Endothelial cell of umbilical vein (primary cell): ENCODE results near the gene OVCH1. TPM values are rescaled to one million over a fixed set of nuclear protein-coding genes. Genes with fewer than 3 reads are reported as not detected.

Source experiments
- BruUV-seq: library from RNA; stranded (reverse); fragments of 400-500 nt; replicated peaks from 2 replicates; lab custom pipeline; 2021; lab: Mats Ljungman, UMichigan
- CTCF ChIA-PET: fragments of 300-600, 350-600 bp; sonication (Branson Sonifier 250); formaldehyde crosslinking; loops from one replicate; lab custom pipeline; 2021; ENCODE audit warnings: antibody characterized with exemption, inconsistent platforms; lab: Charles Lee
- POLR2A ChIA-PET: fragments of 300-600, 350-600 bp; sonication (Branson Sonifier 250); formaldehyde crosslinking; loops from one replicate; lab custom pipeline; 2021; ENCODE audit warnings: antibody characterized with exemption, inconsistent platforms; lab: Charles Lee
- DNase-seq: peaks from one replicate; pipeline ENCODE4 v3.0.0-alpha.2; 2011; ENCODE audit warnings: low read depth, low spot score
- FAIRE-seq: peaks from 2 replicates; lab custom pipeline; 2011; peaks lifted over from hg19 to GRCh38; lab: Jason Lieb, UNC
- H2AFZ ChIP-seq: 2 replicates; pipeline ENCODE4 v1.6.0; 2012; ENCODE audit warnings: low read depth, low read length, control low read depth, inconsistent platforms
- H3K27ac ChIP-seq: 2 replicates; pipeline ENCODE4 v1.5.1; 2011; ENCODE audit warnings: low read depth, mild to moderate bottlenecking, control low read depth, low read length, moderate library complexity; ENCODE audit not compliant: insufficient read depth
- H3K27me3 ChIP-seq, 2 experiments: 2 replicates each; pipeline versions ENCODE4 v1.6.0 to v1.6.1; 2011; ENCODE audit warnings: low read length in 2 of 2, mixed read lengths in 1 of 2; ENCODE audit not compliant: control insufficient read depth in 2 of 2, insufficient read depth in 2 of 2
- H3K36me3 ChIP-seq, 2 experiments: 2 replicates in 1 of 2; 3 replicates in 1 of 2; pipeline ENCODE4 v1.5.1; 2011; ENCODE audit warnings: low read length in 2 of 2, mild to moderate bottlenecking in 1 of 2, moderate library complexity in 1 of 2; ENCODE audit not compliant: control insufficient read depth in 2 of 2, insufficient read depth in 2 of 2; ENCODE audit errors: extremely low read depth in 1 of 2
- H3K4me1 ChIP-seq: 3 replicates; pipeline ENCODE4 v1.5.1; 2011; ENCODE audit warnings: mild to moderate bottlenecking, low read length; ENCODE audit not compliant: control insufficient read depth, insufficient read depth; ENCODE audit errors: extremely low read depth
- H3K4me2 ChIP-seq: 2 replicates; pipeline ENCODE4 v1.6.1; 2011; ENCODE audit warnings: low read length, control low read depth, mixed read lengths; ENCODE audit not compliant: insufficient read depth
- H3K4me3 ChIP-seq, 3 experiments: fragments of 200-600 bp in 1 of 3; sonication (generic), shearing (Covaris generic) in 1 of 3; replicated peaks in 1 of 3; 2 replicates each; pipeline ENCODE4 v1.5.1; 2011 to 2016; ENCODE audit warnings: control low read depth in 3 of 3, low read length in 3 of 3, mild to moderate bottlenecking in 2 of 3, inconsistent platforms in 1 of 3, low read depth in 1 of 3, moderate library complexity in 1 of 3; ENCODE audit not compliant: insufficient read depth in 1 of 3
- H3K79me2 ChIP-seq: 2 replicates; pipeline ENCODE4 v1.6.0; 2012; ENCODE audit warnings: low read length, inconsistent platforms; ENCODE audit not compliant: control insufficient read depth, insufficient read depth
- H3K9ac ChIP-seq: replicated peaks from 2 replicates; pipeline ENCODE3; 2011; ENCODE audit warnings: low read length, control low read depth; ENCODE audit not compliant: insufficient read depth; ENCODE audit errors: extremely low read depth
- H3K9me1 ChIP-seq: replicated peaks from 3 replicates; pipeline ENCODE4 v1.6.0; 2011; ENCODE audit warnings: mild to moderate bottlenecking, low read length; ENCODE audit not compliant: control insufficient read depth, insufficient read depth; ENCODE audit errors: extremely low read depth
- H3K9me3 ChIP-seq: replicated peaks from 2 replicates; pipeline ENCODE4 v1.5.1; 2012; ENCODE audit warnings: low read length, inconsistent platforms; ENCODE audit not compliant: control insufficient read depth, insufficient read depth
- H4K20me1 ChIP-seq: replicated peaks from 2 replicates; pipeline ENCODE3; 2011; ENCODE audit warnings: mild to moderate bottlenecking, low read length; ENCODE audit not compliant: control insufficient read depth, insufficient read depth; ENCODE audit errors: extremely low read depth
- CTCF ChIP-seq, 2 donors: IDR thresholded peaks; 1 replicate in 1 of 2; 2 replicates in 1 of 2; pipeline ENCODE4 v1.5.1; 2011; ENCODE audit warnings: low read length in 2 of 2, mild to moderate bottlenecking in 2 of 2, moderate library complexity in 2 of 2, control low read depth in 1 of 2, inconsistent platforms in 1 of 2, low read depth in 1 of 2; ENCODE audit not compliant: insufficient read depth in 1 of 2; ENCODE audit errors: extremely low read depth in 1 of 2
- EZH2 ChIP-seq: IDR thresholded peaks from 2 replicates; pipeline ENCODE4 v1.6.1; 2012; ENCODE audit warnings: borderline replicate concordance, low read depth, mild to moderate bottlenecking, moderate library complexity, low read length, inconsistent platforms; ENCODE audit not compliant: severe bottlenecking
- FOS ChIP-seq: IDR thresholded peaks from 2 replicates; pipeline ENCODE4 v1.6.1; 2011; ENCODE audit warnings: mild to moderate bottlenecking, low read length, moderate library complexity, borderline replicate concordance; ENCODE audit not compliant: insufficient read depth
- GATA2 ChIP-seq: IDR thresholded peaks from 2 replicates; pipeline ENCODE4 v1.7.0; 2011; ENCODE audit warnings: low read depth, mild to moderate bottlenecking, moderate library complexity, mixed read lengths, low read length; ENCODE audit not compliant: insufficient read length, insufficient read depth
- JUN ChIP-seq: IDR thresholded peaks from 2 replicates; pipeline ENCODE4 v1.6.1; 2011; ENCODE audit warnings: borderline replicate concordance, low read depth; ENCODE audit not compliant: insufficient read length, insufficient read depth
- MAX ChIP-seq: IDR thresholded peaks from 2 replicates; pipeline ENCODE4 v1.6.1; 2011; ENCODE audit not compliant: insufficient read depth, insufficient read length
- MYC ChIP-seq: IDR thresholded peaks from one replicate; pipeline ENCODE4 v1.6.1; 2011; ENCODE audit warnings: mild to moderate bottlenecking, low read depth, low read length
- POLR2A ChIP-seq: IDR thresholded peaks from 2 replicates; pipeline ENCODE4 v1.6.1; 2012; ENCODE audit warnings: low read depth, mild to moderate bottlenecking, control low read depth, low read length
- POLR2AphosphoS5 ChIP-seq: IDR thresholded peaks from 2 replicates; pipeline ENCODE4 v1.6.1; 2012; ENCODE audit warnings: low read depth, mild to moderate bottlenecking, control low read depth, low read length, moderate library complexity; ENCODE audit not compliant: insufficient read depth
- dilution Hi-C: fragments of 300-500 bp; cut with MboI; formaldehyde crosslinking; loops from one replicate; pipeline ENCODE4 v1.15.0; 2019; ENCODE audit warnings: low sequenced_read_pairs; ENCODE audit not compliant: extremely low pct_ligation_motif_present
- intact Hi-C: fragments of 100-400 bp; cut with micrococcal nuclease; formaldehyde crosslinking; loops from one replicate; pipeline ENCODE4 v1.10.0; 2022
- polyA plus RNA-seq, 4 experiments: library from polyadenylated mRNA; depleted of rRNA in 3 of 4; stranded (reverse) in 3 of 4; unstranded in 1 of 4; fragments of >200 nt; gene quantifications; 2 replicates each; pipeline versions ENCODE4 v1.2.1 to v1.2.3, GENCODE V29; 2011 to 2012; ENCODE audit warnings: missing spikeins in 1 of 4
- total RNA-seq: library from RNA; stranded (reverse); gene quantifications from 2 replicates; pipeline ENCODE4 v1.2.3, GENCODE V29; 2021

OVCH1 gene
- total and polyA plus RNA-seq, 2 donors (not counting 3 experiments of a cell fraction or from before 2014, with no cell fraction given) = 0.01 TPM; not detected in 1

- Histone ChIP-seq H3K27me3 (no peaks in the 10 kb centered on the region), H2AFZ (no peak overlapping the region), H3K79me2 (no peaks in the 10 kb centered on the region), H3K27ac (no peak overlapping the region), H3K4me1 (no peaks in the 10 kb centered on the region), H3K9me3 (no peaks in the 10 kb centered on the region), H3K36me3 (no peaks in the 10 kb centered on the region), H4K20me1 (no peaks in the 10 kb centered on the region), H3K4me3 (no peak overlapping the region), H3K9me1 (no peaks in the 10 kb centered on the region), H3K9ac (no peak overlapping the region), H3K4me2 (no peak overlapping the region)
- DNase-seq (no peak), FAIRE-seq (peak; percentile 21)
- ChIA-PET POLR2A (no interaction called here), CTCF (interaction anchor here (2.8 to 3.4 kb wide), 2 partner anchors 770 to 1326 kb away, joined by 12 to 27 read pairs; no protein-coding TSS in a partner anchor)
- intact Hi-C loops (loop anchor here (10.0 kb wide), 1 partner anchor 214 kb away; no protein-coding TSS in a partner anchor), dilution Hi-C loops (no loop called here)
- BruUV-seq = no TSS peak
- TF ChIP-seq MYC (no peak), POLR2A (no peak), GATA2 (no peak), JUN (no peak), EZH2 (no peak), FOS (no peak), POLR2AphosphoS5 (no peak), CTCF (IDR thresholded peaks at IDR 0.05; ENCODE audit: extremely low read depth in 1 of 2, insufficient read depth in 1 of 2, low read depth in 1 of 2, low read length in 2 of 2) (no peak), MAX (no peak)
These were observed 20.9 kb upstream of the OVCH1 start for GRCh38 chr12:29518407-29518806.
